K562 (cell line): ENCODE results near the gene PCYT1A. TPM values are rescaled to one million over a fixed set of nuclear protein-coding genes. Genes with fewer than 3 reads are reported as not detected.
A peak's percentile ranks its signal among the peaks of the same experiment; 100 is the strongest.

Source experiments
- ATF7 ChIP-seq: fragments of 450-650 bp; IDR thresholded peaks from 2 replicates; pipeline ENCODE4 v1.7.1; 2014; ENCODE audit warnings: mild to moderate bottlenecking, moderate library complexity
- CEBPG ChIP-seq, 3 experiments: fragments of 200-800 bp in 1 of 3; sonication (Bioruptor generic) in 1 of 3; sonication (generic) in 1 of 3; formaldehyde crosslinking in 1 of 3; IDR thresholded peaks in 2 of 3; conservative IDR thresholded peaks in 1 of 3; 2 replicates each; pipeline versions ENCODE4 v1.6.1 to v1.8.0; 2016 to 2022; ENCODE audit warnings: missing compliant biosample characterization in 2 of 3, missing genetic modification characterization in 2 of 3, mild to moderate bottlenecking in 1 of 3, missing genetic modification reagents in 1 of 3
- CREB1 ChIP-seq, 2 experiments: sonication (generic) in 1 of 2; formaldehyde crosslinking in 1 of 2; IDR thresholded peaks; 2 replicates each; pipeline versions ENCODE4 v1.6.1 to v1.8.0; 2012 to 2022; ENCODE audit warnings: inconsistent platforms in 1 of 2, mild to moderate bottlenecking in 1 of 2, missing genetic modification reagents in 1 of 2, moderate library complexity in 1 of 2
- GABPA ChIP-seq: fragments of 200-800 bp; sonication (Bioruptor generic); conservative IDR thresholded peaks from 2 replicates; pipeline ENCODE4 v1.6.1; 2016; ENCODE audit warnings: low read depth, missing genetic modification characterization, missing compliant biosample characterization
- HDAC2 ChIP-seq: fragments of 450-650 bp; IDR thresholded peaks from 2 replicates; pipeline ENCODE4 v1.6.1; 2016; ENCODE audit warnings: mild to moderate bottlenecking
- JUNB ChIP-seq: fragments of 450-650 bp; formaldehyde crosslinking; conservative IDR thresholded peaks from 2 replicates; pipeline ENCODE4 v1.4.0; 2020; ENCODE audit warnings: mild to moderate bottlenecking
- TFAM ChIP-seq: fragments of 250-450 bp; sonication (Bioruptor Pico); conservative IDR thresholded peaks from 2 replicates; pipeline ENCODE4 v1.5.0; 2021; ENCODE audit warnings: mild to moderate bottlenecking, moderate library complexity
- ZNF282 ChIP-seq: sonication (generic); formaldehyde crosslinking; IDR thresholded peaks from 2 replicates; pipeline ENCODE4 v1.8.1; 2023; ENCODE audit warnings: missing genetic modification reagents
- ZNF384 ChIP-seq: IDR thresholded peaks from 2 replicates; pipeline ENCODE4 v1.6.1; 2012; ENCODE audit warnings: low read depth, low read length, improper control_type of control experiment
- ZNF785 ChIP-seq: fragments of 250-450 bp; sonication (Bioruptor Pico); IDR thresholded peaks from 2 replicates; pipeline ENCODE4 v1.4.0; 2020; ENCODE audit warnings: mild to moderate bottlenecking
- polyA plus RNA-seq, 8 experiments: library from polyadenylated mRNA; depleted of rRNA in 4 of 8; stranded (reverse) in 5 of 8; unstranded in 3 of 8; fragments of >200 nt; fragmentation: Nextera tagmentation in 2 of 8; fragmentation: Illumina TruSeq in 1 of 8; extraction: Ambion mirVana in 2 of 8; extraction: Trizol in 1 of 8; gene quantifications; 2 replicates each; pipeline versions ENCODE4 v1.2.1 to v1.2.3, GENCODE V29; 2011 to 2014; ENCODE audit warnings: inconsistent platforms in 1 of 8, missing spikeins in 1 of 8
- total RNA-seq, 7 experiments: library from RNA; depleted of rRNA in 6 of 7; stranded (reverse); fragments of >200 nt in 6 of 7; fragmentation: Illumina TruSeq in 2 of 7; extraction: Trizol in 2 of 7; gene quantifications; 2 replicates each; pipeline versions ENCODE4 v1.2.1 to v1.2.3, GENCODE V29; 2011 to 2021; ENCODE audit warnings: low replicate concordance in 1 of 7
- TF ChIP-seq, protein P1 (sequence below): fragments of 450-650 bp; IDR thresholded peaks from 2 replicates; pipeline ENCODE4 v1.6.1; 2016; ENCODE audit warnings: low read depth, mild to moderate bottlenecking, moderate library complexity
- TF ChIP-seq, protein P2 (sequence below), 2 experiments: fragments of 450-650 bp in 1 of 2; sonication (generic) in 1 of 2; formaldehyde crosslinking in 1 of 2; IDR thresholded peaks; 2 replicates each; pipeline versions ENCODE4 v1.7.1 to v1.9.0; 2016 to 2022; ENCODE audit warnings: inconsistent platforms in 1 of 2, mild to moderate bottlenecking in 1 of 2, missing genetic modification reagents in 1 of 2
- TF ChIP-seq, protein P3 (sequence below): fragments of 450-650 bp; IDR thresholded peaks from 2 replicates; pipeline ENCODE4 v1.6.1; 2018; ENCODE audit not compliant: partially characterized antibody

The PCYT1A gene
- total and polyA plus RNA-seq, 9 of the 15 experiments (the other 6 are each of a cell fraction or from before 2014, with no cell fraction given), result 13.4 to 62.8 (median 49.4) TPM

DNA sequence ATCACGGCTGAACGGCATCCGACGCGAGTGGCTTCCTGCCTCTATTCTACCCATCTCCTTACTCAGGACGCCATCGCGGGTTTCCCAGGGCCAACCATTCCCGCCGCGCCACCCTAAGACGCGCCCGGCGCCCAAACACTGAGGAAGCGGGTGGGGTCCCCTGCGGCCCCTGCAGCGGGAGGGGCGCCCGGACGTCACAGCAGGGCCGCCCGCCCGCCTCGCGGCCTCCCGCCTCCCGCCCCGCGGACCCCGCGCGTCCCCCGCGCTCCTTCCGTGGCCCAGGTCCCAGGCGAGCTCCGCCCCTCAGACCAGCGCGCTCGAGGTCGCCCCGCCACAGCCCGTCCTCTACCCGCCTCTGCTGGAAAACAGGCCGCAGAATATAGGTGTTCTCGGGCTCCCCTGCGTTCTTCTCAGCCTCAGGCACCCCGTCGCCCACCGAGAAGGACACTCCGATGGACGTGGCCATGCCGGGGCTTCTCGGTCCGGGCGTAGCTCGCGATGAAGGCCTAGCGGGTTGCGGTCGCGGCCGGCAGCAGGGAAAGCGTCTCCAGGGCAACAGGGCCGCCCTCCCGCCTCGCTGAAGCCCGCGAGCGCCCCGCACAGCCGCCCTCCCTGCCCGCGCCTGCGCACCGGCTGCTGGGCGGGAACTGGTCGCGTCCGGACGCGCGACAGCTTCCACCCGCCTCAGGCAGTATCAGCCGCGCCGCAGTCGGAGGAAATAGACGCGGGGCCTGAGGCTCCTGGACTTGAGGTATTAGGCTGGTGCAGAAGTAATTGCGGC lies 30.4 kb upstream of the PCYT1A start, which contains the start of gene DYNLT2B (continued):
- no peak for TF ChIP-seq JUNB
- no peak for TF ChIP-seq TFAM (CRISPR knock-in tag)
- TF ChIP-seq ZNF384, result no peak
- no peak for TF ChIP-seq ZNF282 (CRISPR knock-in tag)
- TF ChIP-seq, protein P1, sequence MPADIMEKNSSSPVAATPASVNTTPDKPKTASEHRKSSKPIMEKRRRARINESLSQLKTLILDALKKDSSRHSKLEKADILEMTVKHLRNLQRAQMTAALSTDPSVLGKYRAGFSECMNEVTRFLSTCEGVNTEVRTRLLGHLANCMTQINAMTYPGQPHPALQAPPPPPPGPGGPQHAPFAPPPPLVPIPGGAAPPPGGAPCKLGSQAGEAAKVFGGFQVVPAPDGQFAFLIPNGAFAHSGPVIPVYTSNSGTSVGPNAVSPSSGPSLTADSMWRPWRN, result no peak
- TF ChIP-seq, protein P2, sequence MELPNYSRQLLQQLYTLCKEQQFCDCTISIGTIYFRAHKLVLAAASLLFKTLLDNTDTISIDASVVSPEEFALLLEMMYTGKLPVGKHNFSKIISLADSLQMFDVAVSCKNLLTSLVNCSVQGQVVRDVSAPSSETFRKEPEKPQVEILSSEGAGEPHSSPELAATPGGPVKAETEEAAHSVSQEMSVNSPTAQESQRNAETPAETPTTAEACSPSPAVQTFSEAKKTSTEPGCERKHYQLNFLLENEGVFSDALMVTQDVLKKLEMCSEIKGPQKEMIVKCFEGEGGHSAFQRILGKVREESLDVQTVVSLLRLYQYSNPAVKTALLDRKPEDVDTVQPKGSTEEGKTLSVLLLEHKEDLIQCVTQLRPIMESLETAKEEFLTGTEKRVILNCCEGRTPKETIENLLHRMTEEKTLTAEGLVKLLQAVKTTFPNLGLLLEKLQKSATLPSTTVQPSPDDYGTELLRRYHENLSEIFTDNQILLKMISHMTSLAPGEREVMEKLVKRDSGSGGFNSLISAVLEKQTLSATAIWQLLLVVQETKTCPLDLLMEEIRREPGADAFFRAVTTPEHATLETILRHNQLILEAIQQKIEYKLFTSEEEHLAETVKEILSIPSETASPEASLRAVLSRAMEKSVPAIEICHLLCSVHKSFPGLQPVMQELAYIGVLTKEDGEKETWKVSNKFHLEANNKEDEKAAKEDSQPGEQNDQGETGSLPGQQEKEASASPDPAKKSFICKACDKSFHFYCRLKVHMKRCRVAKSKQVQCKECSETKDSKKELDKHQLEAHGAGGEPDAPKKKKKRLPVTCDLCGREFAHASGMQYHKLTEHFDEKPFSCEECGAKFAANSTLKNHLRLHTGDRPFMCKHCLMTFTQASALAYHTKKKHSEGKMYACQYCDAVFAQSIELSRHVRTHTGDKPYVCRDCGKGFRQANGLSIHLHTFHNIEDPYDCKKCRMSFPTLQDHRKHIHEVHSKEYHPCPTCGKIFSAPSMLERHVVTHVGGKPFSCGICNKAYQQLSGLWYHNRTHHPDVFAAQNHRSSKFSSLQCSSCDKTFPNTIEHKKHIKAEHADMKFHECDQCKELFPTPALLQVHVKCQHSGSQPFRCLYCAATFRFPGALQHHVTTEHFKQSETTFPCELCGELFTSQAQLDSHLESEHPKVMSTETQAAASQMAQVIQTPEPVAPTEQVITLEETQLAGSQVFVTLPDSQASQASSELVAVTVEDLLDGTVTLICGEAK (IDR thresholded peaks at IDR 0.05), result no peak
- TF ChIP-seq, protein P2 (CRISPR knock-in tag; IDR thresholded peaks at IDR 0.05), result no peak
- peak; percentile 22; the same call in 1 of the 2 replicates for TF ChIP-seq CEBPG (CRISPR knock-in tag; IDR thresholded peaks at IDR 0.05)
- no peak for TF ChIP-seq CEBPG (tag; conservative IDR thresholded peaks at IDR 0.05 in 1 of 2, IDR thresholded peaks at IDR 0.05 in 1 of 2)
- TF ChIP-seq CREB1 (IDR thresholded peaks at IDR 0.05), result peak; percentile 95
- peak; percentile 94 for TF ChIP-seq CREB1 (CRISPR knock-in tag; IDR thresholded peaks at IDR 0.05)
- no peak for TF ChIP-seq HDAC2
- TF ChIP-seq GABPA (tag), result peak; percentile 38
- TF ChIP-seq ZNF785 (CRISPR knock-in tag), result no peak
- TF ChIP-seq ATF7, result peak; percentile 86
- TF ChIP-seq, protein P3, sequence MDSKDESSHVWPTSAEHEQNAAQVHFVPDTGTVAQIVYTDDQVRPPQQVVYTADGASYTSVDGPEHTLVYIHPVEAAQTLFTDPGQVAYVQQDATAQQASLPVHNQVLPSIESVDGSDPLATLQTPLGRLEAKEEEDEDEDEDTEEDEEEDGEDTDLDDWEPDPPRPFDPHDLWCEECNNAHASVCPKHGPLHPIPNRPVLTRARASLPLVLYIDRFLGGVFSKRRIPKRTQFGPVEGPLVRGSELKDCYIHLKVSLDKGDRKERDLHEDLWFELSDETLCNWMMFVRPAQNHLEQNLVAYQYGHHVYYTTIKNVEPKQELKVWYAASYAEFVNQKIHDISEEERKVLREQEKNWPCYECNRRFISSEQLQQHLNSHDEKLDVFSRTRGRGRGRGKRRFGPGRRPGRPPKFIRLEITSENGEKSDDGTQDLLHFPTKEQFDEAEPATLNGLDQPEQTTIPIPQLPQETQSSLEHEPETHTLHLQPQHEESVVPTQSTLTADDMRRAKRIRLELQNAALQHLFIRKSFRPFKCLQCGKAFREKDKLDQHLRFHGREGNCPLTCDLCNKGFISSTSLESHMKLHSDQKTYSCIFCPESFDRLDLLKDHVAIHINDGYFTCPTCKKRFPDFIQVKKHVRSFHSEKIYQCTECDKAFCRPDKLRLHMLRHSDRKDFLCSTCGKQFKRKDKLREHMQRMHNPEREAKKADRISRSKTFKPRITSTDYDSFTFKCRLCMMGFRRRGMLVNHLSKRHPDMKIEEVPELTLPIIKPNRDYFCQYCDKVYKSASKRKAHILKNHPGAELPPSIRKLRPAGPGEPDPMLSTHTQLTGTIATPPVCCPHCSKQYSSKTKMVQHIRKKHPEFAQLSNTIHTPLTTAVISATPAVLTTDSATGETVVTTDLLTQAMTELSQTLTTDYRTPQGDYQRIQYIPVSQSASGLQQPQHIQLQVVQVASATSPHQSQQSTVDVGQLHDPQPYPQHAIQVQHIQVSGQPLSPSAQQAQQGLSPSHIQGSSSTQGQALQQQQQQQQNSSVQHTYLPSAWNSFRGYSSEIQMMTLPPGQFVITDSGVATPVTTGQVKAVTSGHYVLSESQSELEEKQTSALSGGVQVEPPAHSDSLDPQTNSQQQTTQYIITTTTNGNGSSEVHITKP, result no peak
